HUES48 (cell line): Measurements from ENCODE around the gene NOX4.
"Not testable (repeated sequence)": the region's sequence is repeated elsewhere in the genome, so short reads cannot be mapped to it uniquely, and the experiment has no call there.

ENCODE experiments used
- H3K27ac ChIP-seq: one replicate; pipeline ENCODE4 v1.7.0; 2013; ENCODE audit warnings: low read depth, low read length, inconsistent platforms
- H3K27me3 ChIP-seq: 2 replicates; pipeline ENCODE4 v1.6.1; 2013; ENCODE audit warnings: mild to moderate bottlenecking, low read length; ENCODE audit not compliant: control insufficient read depth, insufficient read depth
- H3K36me3 ChIP-seq: 2 replicates; pipeline ENCODE4 v1.6.1; 2013; ENCODE audit warnings: low read length; ENCODE audit not compliant: control insufficient read depth, insufficient read depth
- H3K4me1 ChIP-seq: 2 replicates; pipeline ENCODE4 v1.6.1; 2013; ENCODE audit warnings: mild to moderate bottlenecking, low read length; ENCODE audit not compliant: control insufficient read depth, insufficient read depth
- H3K4me3 ChIP-seq: 2 replicates; pipeline ENCODE4 v1.5.1; 2013; ENCODE audit warnings: mild to moderate bottlenecking, low read depth, low read length
- H3K9ac ChIP-seq: 2 replicates; pipeline ENCODE4 v1.6.1; 2013; ENCODE audit warnings: mild to moderate bottlenecking, low read depth, low read length, moderate library complexity
- H3K9me3 ChIP-seq: 2 replicates; pipeline ENCODE4 v1.6.1; 2013; ENCODE audit warnings: low read length; ENCODE audit not compliant: control insufficient read depth, insufficient read depth

The NOX4 gene

GRCh38 chr11:89309321-89309985 lies 181.7 kb downstream of the NOX4 start:
- not testable (repeated sequence) for H3K27me3 ChIP-seq, H3K4me3 ChIP-seq, H3K4me1 ChIP-seq, H3K36me3 ChIP-seq, H3K9ac ChIP-seq, H3K9me3 ChIP-seq, H3K27ac ChIP-seq

- H3K27me3 ChIP-seq, H3K4me3 ChIP-seq, H3K4me1 ChIP-seq, H3K9me3 ChIP-seq, H3K9ac ChIP-seq, H3K27ac ChIP-seq, H3K36me3 ChIP-seq: not testable (repeated sequence)
Measured at GRCh38 chr11:89308272-89308671, 182.9 kb downstream of the NOX4 start.

DNA sequence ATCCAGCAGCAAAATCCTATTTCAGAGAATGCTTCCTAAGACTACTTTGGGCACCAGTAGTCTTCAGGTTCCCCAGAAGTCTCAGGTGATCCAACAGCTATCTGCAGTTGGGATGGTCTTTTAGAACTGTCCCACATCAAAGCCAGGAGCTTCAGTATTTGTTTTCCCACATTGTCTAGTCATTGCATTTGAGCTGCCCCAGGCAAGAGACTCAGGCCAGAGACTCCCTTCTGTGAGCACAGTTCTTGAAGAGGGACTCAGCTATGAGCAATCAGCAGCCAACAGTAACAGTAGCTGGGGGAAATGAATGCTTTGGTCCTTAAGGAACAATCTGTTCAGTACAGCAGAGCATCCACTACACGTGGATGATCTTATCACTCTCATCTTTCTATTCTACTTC lies 188.1 kb downstream of the NOX4 start:
- H3K4me3 ChIP-seq, H3K4me1 ChIP-seq, H3K9me3 ChIP-seq, H3K27ac ChIP-seq, H3K27me3 ChIP-seq, H3K9ac ChIP-seq, H3K36me3 ChIP-seq: not testable (repeated sequence)

GRCh38 chr11:89295023-89295422 lies 196.2 kb downstream of the NOX4 start:
- H3K4me3 ChIP-seq, H3K9me3 ChIP-seq, H3K9ac ChIP-seq, H3K27ac ChIP-seq, H3K27me3 ChIP-seq, H3K4me1 ChIP-seq, H3K36me3 ChIP-seq: not testable (repeated sequence)

DNA sequence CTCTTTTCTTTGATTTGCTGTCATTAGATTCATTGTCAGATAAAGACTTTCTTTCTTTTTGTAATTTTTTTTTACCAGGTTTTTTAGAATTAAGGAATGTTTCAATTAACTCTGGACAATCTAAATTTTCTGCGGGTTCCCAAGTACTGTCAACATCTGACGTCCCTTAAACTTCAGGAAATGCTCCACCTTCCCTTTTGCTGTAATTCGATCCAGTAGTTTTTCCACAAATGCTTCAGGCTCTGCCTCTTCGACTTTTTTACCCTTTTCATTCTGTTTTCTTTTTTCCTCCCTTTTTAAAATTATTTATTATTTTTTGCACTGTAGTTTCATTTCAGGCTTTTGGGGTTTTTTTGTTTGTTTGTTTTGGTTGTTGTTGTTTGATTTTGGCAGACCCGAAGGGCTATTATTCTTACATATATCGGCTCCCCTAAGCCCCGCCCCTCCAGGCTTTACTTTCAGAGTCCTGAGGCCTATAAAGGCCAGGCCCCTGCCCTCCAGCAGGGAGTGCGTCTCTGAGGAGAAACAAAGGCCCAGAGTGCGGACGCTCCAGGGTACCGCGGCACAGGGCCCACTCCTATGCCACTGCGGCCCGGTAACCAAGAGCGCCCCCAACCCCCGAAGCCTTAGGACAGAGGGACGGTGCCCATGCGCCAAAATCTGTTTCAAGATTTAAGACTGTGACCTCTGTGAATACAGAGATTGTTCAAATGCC lies 197.1 kb downstream of the NOX4 start:
- Histone ChIP-seq H3K27me3 (no peaks in the 10 kb centered on the region), H3K9ac (no peak overlapping the region), H3K27ac (peak overlapping the region; percentile 33), H3K36me3 (no peaks in the 10 kb centered on the region), H3K4me3 (peak overlapping the region; percentile 54), H3K4me1 (0 out of 2 replicates have a peak, but pooled peaks cover 3% of the 10 kb centered on the region), H3K9me3 (no peaks in the 10 kb centered on the region)

- H3K9ac ChIP-seq, H3K4me1 ChIP-seq, H3K36me3 ChIP-seq, H3K27me3 ChIP-seq, H3K4me3 ChIP-seq, H3K27ac ChIP-seq, H3K9me3 ChIP-seq: not testable (repeated sequence)
Measured at GRCh38 chr11:89288004-89288403, 203.2 kb downstream of the NOX4 start.

DNA sequence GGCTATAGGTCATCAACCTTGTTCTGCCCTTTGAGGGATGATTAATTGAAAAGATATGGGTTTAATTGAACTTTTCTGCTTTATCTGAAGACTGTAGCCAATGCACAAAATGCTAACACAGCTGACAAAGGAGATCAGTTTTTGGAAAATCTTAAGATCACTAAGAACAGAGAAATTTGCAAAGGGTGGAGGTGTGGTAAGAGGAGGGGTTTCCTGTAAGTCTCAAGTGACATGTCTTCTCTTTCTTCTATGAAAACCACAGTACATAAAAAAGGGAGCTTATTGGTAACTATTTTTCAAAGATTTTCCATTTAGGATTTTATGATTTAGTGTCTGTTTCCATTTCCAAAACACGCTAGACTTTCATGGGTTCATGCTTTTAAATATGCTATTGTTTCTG lies 204.6 kb downstream of the NOX4 start:
- H3K9me3 ChIP-seq, H3K27me3 ChIP-seq, H3K4me1 ChIP-seq: not testable (repeated sequence)

DNA sequence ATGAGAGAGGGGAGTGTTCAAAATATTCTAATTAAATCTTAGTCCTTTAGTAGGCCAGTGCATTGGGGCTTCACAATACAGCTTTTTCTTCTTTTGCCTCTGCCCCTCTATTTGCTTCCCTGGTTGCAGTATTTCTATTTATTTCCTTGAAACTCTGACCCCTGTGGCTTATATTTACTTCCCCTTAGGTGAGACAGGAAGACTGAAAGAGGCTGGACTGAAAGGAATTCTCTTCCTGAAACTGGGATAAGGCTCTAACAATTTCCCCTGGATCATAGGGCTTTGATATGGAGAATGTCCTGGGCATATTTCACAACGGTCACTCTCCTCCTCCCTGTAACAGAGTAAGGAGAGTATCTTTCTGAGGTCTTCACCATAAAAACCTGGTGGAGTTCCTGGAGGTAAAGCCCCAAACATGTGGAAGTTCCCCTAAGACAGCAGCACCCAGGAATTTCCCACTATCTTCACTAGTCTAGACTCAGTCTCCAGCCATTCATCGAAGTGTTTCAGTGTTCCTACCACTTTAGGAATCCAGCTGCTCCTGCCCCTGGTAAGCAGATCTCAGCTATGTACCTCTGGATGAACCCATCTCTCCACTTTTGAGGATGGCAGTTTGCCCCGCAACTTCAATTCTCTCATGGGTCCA lies 210.0 kb downstream of the NOX4 start:
- not testable (repeated sequence) for H3K9ac ChIP-seq, H3K4me3 ChIP-seq, H3K27me3 ChIP-seq, H3K9me3 ChIP-seq, H3K36me3 ChIP-seq
- Histone ChIP-seq H3K4me1 (peaks cover 14% of the 10 kb centered on the region), H3K27ac (peak overlapping the region; percentile 1)

More for the DNA sequence above, 204.6 kb downstream of the NOX4 start:
- H3K9ac ChIP-seq, H3K36me3 ChIP-seq, H3K4me3 ChIP-seq, H3K27ac ChIP-seq: not testable (repeated sequence)

- H3K9ac ChIP-seq = no peak overlapping the region
- no peak overlapping the region for H3K27ac ChIP-seq
- H3K4me1 ChIP-seq = peaks cover 17% of the 10 kb centered on the region
- H3K27me3 ChIP-seq = no peaks in the 10 kb centered on the region
- no peak overlapping the region for H3K4me3 ChIP-seq
- H3K9me3 ChIP-seq = no peaks in the 10 kb centered on the region
- H3K36me3 ChIP-seq = no peaks in the 10 kb centered on the region
Measured at GRCh38 chr11:89279176-89279575, 212.0 kb downstream of the NOX4 start.

- Histone ChIP-seq H3K27ac (no peak overlapping the region), H3K4me3 (no peak overlapping the region), H3K4me1 (peaks cover 12% of the 10 kb centered on the region), H3K9ac (no peak overlapping the region), H3K27me3 (no peaks in the 10 kb centered on the region), H3K36me3 (no peaks in the 10 kb centered on the region), H3K9me3 (no peaks in the 10 kb centered on the region)
Measured at GRCh38 chr11:89275966-89276365, 215.2 kb downstream of the NOX4 start.
